ENCODE data around the gene SPRR2G.

- TF ChIP-seq CTCF (IDR thresholded peaks at IDR 0.05; ENCODE audit: low read depth, low read length) (no peak), EZH2phosphoT487 (IDR thresholded peaks at IDR 0.05; ENCODE audit: low read depth) (no peak)
These were observed 25.2 kb downstream of the SPRR2G start for GRCh38 chr1:153125536-153125935.
